Natural killer cell (primary cell): ENCODE data around the gene RAD51B. TPM values are rescaled to one million over a fixed set of nuclear protein-coding genes. Genes with fewer than 3 reads are reported as not detected.

Experiments used
- ATAC-seq, 3 donors: fragments of 150-1000 bp in 2 of 3; fragments of 200-7000 bp in 1 of 3; cut with Tn5 transposase; 1 replicate in 1 of 3; 2 replicates in 2 of 3; pipeline ENCODE4 v1.10.0; 2021; ENCODE audit warnings: mild to moderate bottlenecking in 2 of 3, moderate library complexity in 2 of 3
- DNase-seq, 2 donors: peaks; one replicate each; pipeline versions ENCODE4 v3.0.0 to v3.0.0-alpha.2; 2013 to 2021; ENCODE audit warnings: mixed read lengths in 1 of 2
- H3K27ac ChIP-seq: one replicate; pipeline ENCODE4 v1.5.1; 2013; ENCODE audit warnings: mild to moderate bottlenecking, low read length
- H3K27me3 ChIP-seq: one replicate; pipeline ENCODE4 v1.6.1; 2013; ENCODE audit warnings: low read length; ENCODE audit not compliant: control insufficient read depth, insufficient read depth
- H3K36me3 ChIP-seq: one replicate; pipeline ENCODE4 v1.6.1; 2013; ENCODE audit warnings: low read length; ENCODE audit not compliant: control insufficient read depth, insufficient read depth
- H3K4me1 ChIP-seq: one replicate; pipeline ENCODE4 v1.6.1; 2013; ENCODE audit warnings: low read length; ENCODE audit not compliant: control insufficient read depth, insufficient read depth
- H3K4me3 ChIP-seq: one replicate; pipeline ENCODE4 v1.5.1; 2013; ENCODE audit warnings: low read length
- H3K9me3 ChIP-seq: one replicate; pipeline ENCODE4 v1.6.1; 2013; ENCODE audit warnings: low read length; ENCODE audit not compliant: control insufficient read depth, insufficient read depth
- H3K27ac Mint-ChIP-seq, 2 donors: one replicate each; pipeline ENCODE4 v1.8.0; 2022; ENCODE audit warnings: mild to moderate bottlenecking in 2 of 2, mixed read lengths in 2 of 2, moderate library complexity in 1 of 2
- H3K27me3 Mint-ChIP-seq, 2 donors: one replicate each; pipeline ENCODE4 v1.8.0; 2022; ENCODE audit warnings: low read depth in 2 of 2, mixed read lengths in 2 of 2
- H3K36me3 Mint-ChIP-seq: one replicate; pipeline ENCODE4 v1.8.0; 2022; ENCODE audit warnings: mixed read lengths
- H3K4me1 Mint-ChIP-seq, 2 donors: one replicate each; pipeline ENCODE4 v1.8.0; 2022; ENCODE audit warnings: mixed read lengths in 2 of 2
- H3K4me3 Mint-ChIP-seq: one replicate; pipeline ENCODE4 v1.8.0; 2022; ENCODE audit warnings: mild to moderate bottlenecking, moderate library complexity, mixed read lengths
- H3K9me3 Mint-ChIP-seq, 2 donors: one replicate each; pipeline ENCODE4 v1.8.0; 2022; ENCODE audit warnings: mixed read lengths in 2 of 2
- CTCF ChIP-seq: fragments of 200-600 bp; IDR thresholded peaks from one replicate; pipeline ENCODE4 v1.8.0; 2022; ENCODE audit warnings: antibody characterized with exemption
- WGBS: methylation state at CpG from one replicate; pipeline ENCODE4 v1.1.7; 2013; ENCODE audit warnings: missing lambda C conversion rate; ENCODE audit not compliant: insufficient coverage; 5-methylcytosine and 5-hydroxymethylcytosine counted together
- intact Hi-C: fragments of 100-400 bp; cut with micrococcal nuclease; formaldehyde crosslinking; loops from one replicate; pipeline ENCODE4 v1.14.2; 2022
- total RNA-seq, 4 donors: library from RNA; stranded (reverse); fragments of 120-200 nt in 1 of 4; gene quantifications; one replicate each; pipeline versions ENCODE4 v1.2.3 to v1.2.4, GENCODE V29; 2013 to 2022

Gene RAD51B
- total RNA-seq, 3 donors from 2014 or later (not counting 1 experiment from before 2014, with no cell fraction given) = 28.1 to 37.6 (median 28.6) TPM

- ATAC-seq = peak in 2 of 3 donors; percentile 45 to 89
- no peak overlapping the region for H3K27ac Mint-ChIP-seq
- H3K27ac ChIP-seq = no peak overlapping the region
Observed at GRCh38 chr14:68741839-68742470, 922.4 kb downstream of the RAD51B start.

GRCh38 chr14:68744613-68745012 lies 925.0 kb downstream of the RAD51B start:
- Histone ChIP-seq H3K27ac (no peak overlapping the region), H3K4me3 (no peak overlapping the region), H3K4me1 (peaks cover 15% of the 10 kb centered on the region), H3K27me3 (no peaks in the 10 kb centered on the region), H3K9me3 (peaks cover 4% of the 10 kb centered on the region), H3K36me3 (no peaks in the 10 kb centered on the region)
- ATAC-seq (no peak), DNase-seq (no peak)
- Mint-ChIP-seq H3K4me3 (no peak overlapping the region), H3K27ac (no peak overlapping the region), H3K4me1 (peaks cover 0 to 6% of the 10 kb centered on the region in 2 donors), H3K9me3 (no peaks in the 10 kb centered on the region), H3K27me3 (peaks cover 0 to 7% of the 10 kb centered on the region in 2 donors), H3K36me3 (no peaks in the 10 kb centered on the region)
- intact Hi-C loops = no loop called here
- 94% methylated on average over 12 of the region's 12 CpGs for WGBS
- TF ChIP-seq CTCF = no peak

More at GRCh38 chr14:68741839-68742470, 922.4 kb downstream of the RAD51B start:
- Mint-ChIP-seq H3K4me1 (peaks cover 0 to 14% of the 10 kb centered on the region in 2 donors), H3K9me3 (no peaks in the 10 kb centered on the region), H3K4me3 (no peak overlapping the region), H3K36me3 (no peaks in the 10 kb centered on the region), H3K27me3 (peaks cover 0 to 7% of the 10 kb centered on the region in 2 donors)
- peak in 1 of 2 donors; percentile 17 for DNase-seq
- no peaks in the 10 kb centered on the region for H3K36me3 ChIP-seq
- peaks cover 15% of the 10 kb centered on the region for H3K4me1 ChIP-seq
- peaks cover 4% of the 10 kb centered on the region for H3K9me3 ChIP-seq
- H3K27me3 ChIP-seq = no peaks in the 10 kb centered on the region
- intact Hi-C loops = no loop called here
- no peak overlapping the region for H3K4me3 ChIP-seq
- no peak for TF ChIP-seq CTCF
- 59% methylated on average over 6 of the region's 6 CpGs for WGBS

- no peaks in the 10 kb centered on the region for H3K9me3 Mint-ChIP-seq
- ATAC-seq (no peak), DNase-seq (no peak)
- 97% methylated on average over 5 of the region's 5 CpGs for WGBS
- H3K36me3 Mint-ChIP-seq = no peaks in the 10 kb centered on the region
- intact Hi-C loops = no loop called here
- H3K4me1 Mint-ChIP-seq = no peaks in the 10 kb centered on the region
- Histone ChIP-seq H3K27ac (no peak overlapping the region), H3K36me3 (no peaks in the 10 kb centered on the region), H3K4me3 (no peak overlapping the region), H3K27me3 (no peaks in the 10 kb centered on the region), H3K4me1 (no peaks in the 10 kb centered on the region), H3K9me3 (no peaks in the 10 kb centered on the region)
- H3K27me3 Mint-ChIP-seq = peaks cover 0 to 7% of the 10 kb centered on the region in 2 donors
- no peak overlapping the region for H3K4me3 Mint-ChIP-seq
- no peak for TF ChIP-seq CTCF
- no peak overlapping the region for H3K27ac Mint-ChIP-seq
Observed at GRCh38 chr14:68747393-68747792, 927.8 kb downstream of the RAD51B start.

DNA sequence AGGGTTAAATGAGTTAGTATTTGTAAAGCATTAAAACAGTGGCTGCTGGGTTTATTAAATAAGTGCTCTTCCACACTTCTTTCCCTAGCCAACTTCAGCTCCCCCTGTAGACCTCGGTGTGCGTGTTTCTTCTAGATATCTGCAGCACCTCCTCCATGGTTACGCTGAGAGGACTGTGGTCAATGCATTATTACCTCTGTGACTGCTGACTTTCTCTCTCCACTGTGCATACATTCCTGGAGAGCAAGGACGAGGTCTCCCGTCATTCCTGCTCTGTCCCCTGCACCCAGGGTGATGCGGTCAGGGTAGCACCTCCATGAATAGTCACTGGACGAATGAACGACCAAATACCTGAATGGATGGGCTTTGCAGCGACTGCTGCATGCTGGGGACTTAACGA lies 928.7 kb downstream of the RAD51B start:
- H3K4me3 Mint-ChIP-seq = no peak overlapping the region

More for the DNA sequence above, 928.7 kb downstream of the RAD51B start:
- Histone ChIP-seq H3K36me3 (no peaks in the 10 kb centered on the region), H3K9me3 (no peaks in the 10 kb centered on the region), H3K4me1 (no peaks in the 10 kb centered on the region), H3K4me3 (no peak overlapping the region), H3K27ac (no peak overlapping the region), H3K27me3 (no peaks in the 10 kb centered on the region)
- TF ChIP-seq CTCF = no peak
- 85% methylated on average over 10 of the region's 10 CpGs for WGBS
- no peaks in the 10 kb centered on the region for H3K9me3 Mint-ChIP-seq
- peaks cover 0 to 7% of the 10 kb centered on the region in 2 donors for H3K27me3 Mint-ChIP-seq
- ATAC-seq (no peak), DNase-seq (no peak)
- H3K4me1 Mint-ChIP-seq = no peaks in the 10 kb centered on the region
- H3K27ac Mint-ChIP-seq = no peak overlapping the region
- no peaks in the 10 kb centered on the region for H3K36me3 Mint-ChIP-seq
- intact Hi-C loops = no loop called here
